ENCODE results near the gene ZNF837.

The ZNF837 gene

DNA sequence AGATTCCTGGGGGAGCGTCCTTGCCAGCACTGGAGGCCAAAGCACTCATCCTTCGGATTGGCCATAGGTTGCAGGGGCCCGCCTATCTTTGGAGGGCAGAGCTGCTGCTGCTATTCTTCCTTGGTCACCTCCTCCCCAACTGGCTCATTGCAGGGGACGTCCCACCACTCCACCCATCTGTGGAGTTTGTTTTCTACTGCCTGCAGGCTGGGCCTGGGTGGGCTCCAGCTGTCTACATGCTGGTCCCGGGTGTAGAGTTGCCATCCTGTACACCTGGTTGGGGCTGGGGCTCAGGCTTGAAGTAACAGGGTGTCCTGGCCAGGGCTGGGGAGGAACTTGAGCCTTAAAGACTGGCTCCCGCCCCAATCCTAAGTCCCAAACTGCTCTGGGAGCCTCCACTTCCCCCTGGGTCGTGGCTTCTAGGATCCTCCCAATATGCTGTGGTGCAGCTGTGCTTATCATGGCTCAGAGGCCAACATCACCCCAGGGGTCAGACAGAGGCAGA, 16.8 kb upstream of the ZNF837 start:
- Histone ChIP-seq H3K36me3 (replicated peaks; ENCODE audit: insufficient read depth, low read length) (no peaks in the 10 kb centered on the region; the same call in 1 of the 2 replicates), H3K9ac (ENCODE audit: low read length) (no peak overlapping the region), H3K9me3 (replicated peaks; ENCODE audit: insufficient read depth, low read length) (no peaks in the 10 kb centered on the region), H3F3A (ENCODE audit: insufficient read depth, low read length) (no peaks in the 10 kb centered on the region), H2AFZ (ENCODE audit: low read length) (no peak overlapping the region), H3K4me2 (ENCODE audit: low read depth, low read length) (no peak overlapping the region), H3K27ac (ENCODE audit: low read length) (no peak overlapping the region), H3K9me2 (replicated peaks; ENCODE audit: insufficient read depth, low read length) (no peaks in the 10 kb centered on the region), H3K4me3 (ENCODE audit: low read length) (no peak overlapping the region), H4K20me1 (ENCODE audit: insufficient read depth, low read length) (no peaks in the 10 kb centered on the region), H3K4me1 (ENCODE audit: low read length) (no peaks in the 10 kb centered on the region), H3K27me3 (replicated peaks; ENCODE audit: insufficient read depth, low read length) (peaks cover 5% of the 10 kb centered on the region; the same call in 1 of the 2 replicates), H3K79me2 (ENCODE audit: low read length) (peaks cover 4% of the 10 kb centered on the region; the same call in 1 of the 2 replicates)
- no peak for TF ChIP-seq EZH2phosphoT487 (IDR thresholded peaks at IDR 0.05; ENCODE audit: low read length)
- TF ChIP-seq, protein P1, sequence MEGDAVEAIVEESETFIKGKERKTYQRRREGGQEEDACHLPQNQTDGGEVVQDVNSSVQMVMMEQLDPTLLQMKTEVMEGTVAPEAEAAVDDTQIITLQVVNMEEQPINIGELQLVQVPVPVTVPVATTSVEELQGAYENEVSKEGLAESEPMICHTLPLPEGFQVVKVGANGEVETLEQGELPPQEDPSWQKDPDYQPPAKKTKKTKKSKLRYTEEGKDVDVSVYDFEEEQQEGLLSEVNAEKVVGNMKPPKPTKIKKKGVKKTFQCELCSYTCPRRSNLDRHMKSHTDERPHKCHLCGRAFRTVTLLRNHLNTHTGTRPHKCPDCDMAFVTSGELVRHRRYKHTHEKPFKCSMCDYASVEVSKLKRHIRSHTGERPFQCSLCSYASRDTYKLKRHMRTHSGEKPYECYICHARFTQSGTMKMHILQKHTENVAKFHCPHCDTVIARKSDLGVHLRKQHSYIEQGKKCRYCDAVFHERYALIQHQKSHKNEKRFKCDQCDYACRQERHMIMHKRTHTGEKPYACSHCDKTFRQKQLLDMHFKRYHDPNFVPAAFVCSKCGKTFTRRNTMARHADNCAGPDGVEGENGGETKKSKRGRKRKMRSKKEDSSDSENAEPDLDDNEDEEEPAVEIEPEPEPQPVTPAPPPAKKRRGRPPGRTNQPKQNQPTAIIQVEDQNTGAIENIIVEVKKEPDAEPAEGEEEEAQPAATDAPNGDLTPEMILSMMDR (IDR thresholded peaks at IDR 0.05; ENCODE audit: low read length): no peak
- TF ChIP-seq EZH2 (optimal IDR thresholded peaks at IDR 0.05; ENCODE audit: low read depth, low read length): no peak
- DNase-seq: no peak

DNA sequence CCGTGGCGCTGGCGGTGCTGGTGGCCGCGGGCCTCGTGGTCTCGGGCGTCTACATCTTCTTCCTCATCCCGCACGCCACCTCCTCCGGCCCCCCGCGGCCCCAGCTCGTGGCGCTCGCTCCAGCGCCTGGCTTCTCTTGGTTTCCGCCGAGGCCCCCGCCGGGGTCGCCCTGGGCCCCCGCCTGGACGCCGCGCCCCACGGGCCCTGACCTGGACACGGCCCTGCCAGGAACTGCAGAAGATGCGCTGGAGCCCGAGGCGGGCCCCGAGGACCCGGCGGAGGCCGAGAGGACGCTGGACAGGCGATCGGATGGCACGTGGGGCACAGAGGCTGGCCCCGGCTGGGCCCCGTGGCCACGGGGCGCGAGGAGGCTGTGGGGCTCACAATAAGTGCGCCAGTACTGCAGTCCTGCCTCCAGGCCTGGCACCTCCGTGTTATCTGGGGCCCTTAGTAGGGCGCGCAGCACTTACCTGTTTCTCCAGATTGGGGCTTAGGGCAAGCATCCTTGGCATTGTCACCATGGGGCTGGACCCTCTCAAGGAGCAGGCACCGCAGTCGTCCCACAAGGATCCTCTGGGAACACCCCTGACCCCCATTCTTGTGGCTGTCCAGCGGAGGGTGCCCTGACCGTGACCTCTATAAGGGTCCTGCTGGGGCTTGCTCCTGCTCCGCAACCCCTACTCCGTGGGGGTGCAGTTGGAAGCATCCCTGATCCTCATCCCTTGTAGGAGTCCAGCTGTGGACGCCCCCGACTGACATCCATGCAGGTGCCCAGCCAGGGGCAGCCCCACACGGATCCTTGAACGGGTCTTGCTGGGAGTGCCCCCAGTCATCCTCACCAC, 16.1 kb upstream of the ZNF837 start:
- Histone ChIP-seq H3K4me2 (ENCODE audit: low read depth, low read length) (no peak overlapping the region), H3K79me2 (ENCODE audit: low read length) (peaks cover 7% of the 10 kb centered on the region; the same call in 1 of the 2 replicates), H2AFZ (ENCODE audit: low read length) (no peak overlapping the region), H3K27me3 (replicated peaks; ENCODE audit: insufficient read depth, low read length) (0 out of 2 replicates have a peak, but pooled peaks cover under 1% of the 10 kb centered on the region), H3K9ac (ENCODE audit: low read length) (no peak overlapping the region), H3K4me3 (ENCODE audit: low read length) (no peak overlapping the region), H3K9me3 (replicated peaks; ENCODE audit: insufficient read depth, low read length) (no peaks in the 10 kb centered on the region), H3K36me3 (replicated peaks; ENCODE audit: insufficient read depth, low read length) (no peaks in the 10 kb centered on the region; the same call in 1 of the 2 replicates), H3K27ac (ENCODE audit: low read length) (no peak overlapping the region), H3K4me1 (ENCODE audit: low read length) (no peaks in the 10 kb centered on the region), H3K9me2 (replicated peaks; ENCODE audit: insufficient read depth, low read length) (no peaks in the 10 kb centered on the region), H3F3A (ENCODE audit: insufficient read depth, low read length) (no peaks in the 10 kb centered on the region), H4K20me1 (ENCODE audit: insufficient read depth, low read length) (no peaks in the 10 kb centered on the region)
- TF ChIP-seq EZH2 (optimal IDR thresholded peaks at IDR 0.05; ENCODE audit: low read depth, low read length): no peak
- TF ChIP-seq, protein P1 (IDR thresholded peaks at IDR 0.05; ENCODE audit: low read length): no peak
- no peak for TF ChIP-seq EZH2phosphoT487 (IDR thresholded peaks at IDR 0.05; ENCODE audit: low read length)
- DNase-seq: no peak

DNA sequence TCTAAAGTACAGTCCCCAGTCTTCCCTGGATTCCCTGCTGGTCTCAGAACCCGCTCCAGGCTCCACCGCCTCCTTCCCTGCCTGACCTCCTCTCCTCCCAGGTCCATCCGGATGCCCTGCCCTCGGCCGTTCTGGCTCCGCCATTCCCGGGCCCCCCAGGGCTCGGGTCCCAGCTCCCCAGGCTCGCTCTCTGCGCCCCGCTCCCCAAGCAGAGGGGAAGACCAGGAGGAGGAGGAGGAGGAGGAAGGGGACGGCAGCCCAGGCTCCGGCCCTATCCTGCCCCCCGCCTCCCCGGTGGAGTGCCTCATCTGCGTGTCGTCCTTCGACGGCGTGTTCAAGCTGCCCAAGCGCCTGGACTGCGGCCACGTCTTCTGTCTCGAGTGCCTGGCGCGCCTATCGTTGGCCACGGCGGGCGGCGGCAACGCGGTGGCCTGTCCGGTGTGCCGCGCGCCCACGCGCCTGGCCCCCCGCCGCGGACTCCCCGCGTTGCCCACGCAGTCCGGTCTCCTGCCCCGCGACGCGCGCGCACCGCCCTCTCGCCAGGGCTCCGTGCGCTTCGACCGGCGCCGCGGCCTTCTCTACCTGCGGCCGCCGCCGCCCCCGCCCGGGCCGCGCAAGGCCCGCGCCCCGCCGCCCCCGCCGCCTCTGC, 15.3 kb upstream of the ZNF837 start:
- H3K4me3 ChIP-seq (ENCODE audit: low read length): no peak overlapping the region
- H3K4me1 ChIP-seq (ENCODE audit: low read length): no peaks in the 10 kb centered on the region
- peaks cover 7% of the 10 kb centered on the region; the same call in 1 of the 2 replicates for H3K79me2 ChIP-seq (ENCODE audit: low read length)
- no peak for DNase-seq
- no peaks in the 10 kb centered on the region; the same call in 1 of the 2 replicates for H3K36me3 ChIP-seq (replicated peaks; ENCODE audit: insufficient read depth, low read length)
- no peaks in the 10 kb centered on the region for H3K9me2 ChIP-seq (replicated peaks; ENCODE audit: insufficient read depth, low read length)
- no peak overlapping the region for H2AFZ ChIP-seq (ENCODE audit: low read length)
- no peaks in the 10 kb centered on the region for H4K20me1 ChIP-seq (ENCODE audit: insufficient read depth, low read length)
- no peaks in the 10 kb centered on the region for H3F3A ChIP-seq (ENCODE audit: insufficient read depth, low read length)
- H3K9ac ChIP-seq (ENCODE audit: low read length): no peak overlapping the region
- H3K4me2 ChIP-seq (ENCODE audit: low read depth, low read length): no peak overlapping the region
- H3K27ac ChIP-seq (ENCODE audit: low read length): no peak overlapping the region
- no peaks in the 10 kb centered on the region for H3K27me3 ChIP-seq (replicated peaks; ENCODE audit: insufficient read depth, low read length)
- TF ChIP-seq EZH2 (optimal IDR thresholded peaks at IDR 0.05; ENCODE audit: low read depth, low read length) (no peak), EZH2phosphoT487 (IDR thresholded peaks at IDR 0.05; ENCODE audit: low read length) (no peak)
- TF ChIP-seq, protein P1 (IDR thresholded peaks at IDR 0.05; ENCODE audit: low read length): no peak
- H3K9me3 ChIP-seq (replicated peaks; ENCODE audit: insufficient read depth, low read length): no peaks in the 10 kb centered on the region
